Sigmoid colon (tissue), 3 donors: Measurements from ENCODE around the gene ENTREP3.

Experiments
- CTCF ChIP-seq, 4 experiments: fragments of 450-650 bp in 3 of 4; fragments of 200-600 bp in 1 of 4; IDR thresholded peaks; one replicate each; pipeline ENCODE4 v1.5.1; 2016 to 2019; ENCODE audit warnings: antibody characterized with exemption in 4 of 4, mild to moderate bottlenecking in 3 of 4, moderate library complexity in 2 of 4
- POLR2A ChIP-seq, 2 donors: fragments of 450-650 bp; IDR thresholded peaks; one replicate each; pipeline ENCODE4 v1.6.1; 2016; ENCODE audit warnings: antibody characterized with exemption in 2 of 2, mild to moderate bottlenecking in 2 of 2, moderate library complexity in 2 of 2

- TF ChIP-seq CTCF (IDR thresholded peaks at IDR 0.05), result no peak
- no peak for TF ChIP-seq POLR2A (IDR thresholded peaks at IDR 0.05)
Measured at GRCh38 chr1:155209312-155209721, 46.0 kb downstream of the ENTREP3 start.
